CD4-positive, alpha-beta T cell treated with Interleukin-12 subunit alpha and Interleukin-12 subunit beta, for 1 hour (primary cell): ENCODE results near the gene LRRN3.
A peak's percentile ranks its signal among the peaks of the same experiment; 100 is the strongest.

ENCODE experiments used
- DNase-seq: peaks from one replicate; pipeline ENCODE4 v3.0.0-alpha.2; 2020

The LRRN3 gene

DNA sequence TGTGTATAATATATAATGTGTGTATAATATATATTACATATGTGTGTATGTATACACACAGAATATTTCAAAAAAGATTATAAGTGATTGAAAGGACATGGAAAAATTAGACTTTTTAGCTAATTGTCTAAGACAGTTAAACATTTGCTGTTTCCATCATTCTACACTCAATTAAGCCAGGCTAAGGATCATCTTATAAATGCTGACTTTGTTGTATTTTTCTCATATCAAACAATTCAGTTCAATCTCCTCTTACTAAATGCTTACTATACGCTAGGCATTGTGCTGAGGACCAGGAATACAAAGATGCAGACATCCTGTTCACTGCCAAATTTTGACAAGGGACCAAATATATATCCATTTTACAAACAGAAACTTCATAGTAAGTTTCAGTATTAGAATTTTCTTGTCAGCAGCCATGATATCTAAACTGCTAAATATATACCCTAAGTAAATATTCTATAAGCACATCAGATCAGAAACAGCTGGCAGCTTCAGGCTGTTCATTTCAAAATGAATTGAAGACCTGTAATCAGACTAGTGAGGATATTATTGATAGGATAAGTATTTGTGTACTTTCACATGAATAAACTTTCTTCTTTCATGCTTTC lies 10.3 kb upstream of the LRRN3 start:
- no peak for DNase-seq

DNA sequence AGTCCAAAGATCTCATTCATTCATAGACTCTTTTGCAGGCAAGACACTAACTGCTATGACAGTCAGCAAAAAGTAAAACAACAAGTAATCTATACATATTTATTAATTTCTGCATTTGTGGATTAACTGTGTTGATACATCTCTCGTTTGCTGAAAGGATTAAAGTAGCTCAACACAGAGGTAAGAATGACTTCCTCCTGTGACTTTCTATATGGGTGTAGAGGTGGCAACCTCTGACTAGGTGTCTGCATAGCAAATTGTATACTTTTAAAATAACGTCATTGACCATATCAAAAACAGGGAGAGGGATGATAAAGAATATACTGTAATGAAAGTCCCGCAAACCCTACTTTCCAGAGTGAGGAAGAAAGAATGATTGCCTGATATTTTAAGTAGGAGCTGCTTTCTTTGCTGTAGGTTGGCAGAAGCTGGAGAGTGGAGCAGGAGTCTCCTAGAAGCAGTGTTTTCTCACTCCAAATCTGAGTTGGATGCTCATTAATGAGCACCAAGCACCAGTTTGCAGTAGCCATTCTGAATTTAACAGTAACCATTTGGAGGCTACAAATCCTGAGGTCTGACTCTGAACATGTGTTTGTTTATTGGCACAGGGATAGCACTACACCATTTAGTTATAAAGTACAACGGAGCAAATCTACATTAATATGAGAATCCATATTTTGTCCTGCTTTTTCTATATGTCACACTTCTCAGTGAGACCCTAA lies 9.2 kb upstream of the LRRN3 start:
- no peak for DNase-seq

DNA sequence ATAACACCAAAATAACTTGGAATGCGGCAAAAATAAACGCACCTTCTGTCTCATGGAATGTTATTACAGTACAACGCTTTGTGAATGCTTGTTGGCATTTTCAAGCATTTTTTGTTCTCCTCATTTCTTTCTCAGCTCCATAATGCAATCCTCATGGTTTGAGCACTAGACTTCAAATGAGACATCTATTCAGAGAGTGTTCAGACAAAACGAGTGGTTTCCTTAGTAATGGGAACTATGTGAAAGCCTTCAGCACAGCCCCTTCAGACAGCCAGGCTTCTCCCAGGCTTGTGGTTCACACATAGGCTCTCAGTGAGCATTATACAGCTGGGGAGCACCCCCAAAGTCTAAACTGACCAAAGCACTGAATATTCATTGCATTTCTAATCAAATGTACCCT lies 8.6 kb upstream of the LRRN3 start:
- no peak for DNase-seq

DNA sequence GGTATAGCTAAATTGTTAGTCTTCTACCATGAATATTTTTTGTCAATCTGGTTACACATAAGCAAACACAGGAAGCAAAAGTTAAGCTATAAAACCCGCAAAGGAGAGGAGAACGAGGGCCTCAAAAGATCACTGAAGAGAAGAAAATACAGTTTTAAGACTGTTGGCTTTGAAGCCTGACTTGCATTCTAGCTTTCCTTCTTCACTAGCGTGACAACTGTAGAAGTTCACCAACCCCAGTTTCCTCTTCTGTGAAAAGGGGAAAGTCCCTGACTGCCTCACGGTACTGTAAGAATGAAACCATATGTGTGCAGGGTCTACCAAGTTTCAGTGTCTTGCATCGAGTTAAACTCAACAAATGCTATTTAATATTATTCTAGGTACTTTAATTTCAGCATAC lies 7.5 kb upstream of the LRRN3 start:
- peak; percentile 70 for DNase-seq

- no peak for DNase-seq
These were observed 5.6 kb upstream of the LRRN3 start for GRCh38 chr7:111085356-111085755.

DNA sequence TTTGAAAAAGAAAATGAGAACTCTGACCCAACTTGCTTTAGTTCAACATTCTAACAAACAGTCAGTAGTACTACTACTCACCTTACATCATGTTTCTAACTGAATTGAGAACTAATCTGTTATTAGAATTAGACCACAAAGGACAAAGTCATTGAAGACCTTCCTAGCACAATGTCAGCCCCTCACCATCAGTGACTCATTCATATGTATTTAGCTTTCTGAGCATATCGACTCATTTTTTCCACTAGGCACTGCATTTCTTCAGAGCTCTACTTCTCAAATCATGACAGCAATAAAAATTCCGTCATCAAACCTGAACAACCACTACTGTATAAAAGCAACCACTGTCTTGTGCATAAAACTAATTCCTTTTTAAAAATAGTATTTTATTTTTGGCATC lies 4.4 kb upstream of the LRRN3 start:
- no peak for DNase-seq

GRCh38 chr7:111088328-111088727 lies 2.6 kb upstream of the LRRN3 start:
- DNase-seq: no peak

GRCh38 chr7:111089822-111090426 lies 1.0 kb upstream of the LRRN3 start:
- DNase-seq: peak; percentile 36

DNA sequence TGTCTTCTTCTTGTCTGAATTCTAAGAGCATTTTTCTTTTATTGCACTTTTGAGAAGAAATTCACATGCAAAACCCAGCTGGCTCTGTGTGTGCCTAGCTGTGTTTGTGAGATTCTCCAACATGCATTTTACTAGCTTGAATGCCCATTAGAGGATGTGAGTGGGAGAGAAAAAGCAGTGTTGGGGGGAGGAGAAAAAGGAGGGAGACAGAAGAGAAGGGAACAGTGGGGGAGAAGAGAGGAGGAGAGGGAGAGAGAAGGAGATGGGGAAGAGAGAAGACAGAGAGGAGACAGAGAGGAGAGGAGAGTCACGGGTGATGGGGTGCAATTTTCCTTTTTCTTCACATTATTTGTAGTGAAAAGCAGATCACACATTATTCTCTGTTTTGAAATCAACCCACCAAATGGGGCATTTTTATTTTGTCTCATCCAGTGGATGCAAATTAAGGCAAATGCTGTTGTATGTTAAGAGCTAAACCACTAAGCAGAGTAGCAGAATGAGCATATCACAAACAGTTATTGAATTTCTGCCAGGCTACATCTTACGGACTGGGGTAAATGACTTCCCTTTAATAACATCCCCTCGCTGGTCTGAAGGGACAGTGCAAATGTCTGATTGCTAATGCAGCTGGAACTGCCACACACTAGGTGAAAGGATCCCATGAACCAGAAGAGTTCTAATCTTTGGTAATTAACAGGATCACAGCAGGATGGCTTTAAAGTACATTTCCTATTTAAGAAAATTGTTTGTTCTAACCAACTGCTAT lies 849 bp downstream of the LRRN3 start:
- no peak for DNase-seq

DNA sequence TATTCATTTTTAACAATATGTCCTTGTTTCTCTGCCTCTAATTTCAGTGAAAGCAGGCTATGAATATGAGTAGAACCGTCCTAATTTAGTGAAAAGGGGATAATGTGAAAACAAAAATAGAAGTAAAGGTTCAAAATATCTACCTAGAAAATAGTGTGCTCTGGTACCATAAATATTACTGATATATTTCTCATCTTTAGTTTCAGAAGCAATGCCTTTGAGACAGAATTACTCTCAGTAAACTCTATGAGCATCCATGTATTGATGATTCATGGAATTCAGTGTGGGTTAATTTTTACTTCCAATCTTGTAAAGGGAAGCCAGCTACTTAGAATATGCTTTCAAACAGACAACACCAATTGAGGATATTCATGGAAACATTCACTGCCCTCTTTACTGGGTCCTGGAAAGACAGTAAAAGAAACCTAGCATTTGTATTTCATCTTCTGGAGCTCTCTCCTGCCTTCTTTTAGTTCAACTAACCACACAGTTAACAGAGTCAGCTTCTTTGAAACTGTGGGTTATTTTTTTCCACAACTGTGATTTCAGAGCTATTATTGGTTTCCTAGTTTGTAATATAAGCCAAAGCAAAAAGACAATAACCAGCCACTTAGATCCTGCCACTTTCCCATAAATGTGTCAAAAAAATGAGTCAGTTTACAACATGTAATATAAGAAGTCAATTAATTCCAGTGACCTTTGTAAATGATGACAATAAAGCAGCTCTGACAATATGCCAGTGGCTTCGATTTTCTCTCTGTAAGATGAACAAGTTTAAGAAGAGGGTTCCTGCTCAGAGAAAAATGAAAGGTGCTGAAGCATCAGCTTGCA lies 1.7 kb downstream of the LRRN3 start:
- no peak for DNase-seq

DNA sequence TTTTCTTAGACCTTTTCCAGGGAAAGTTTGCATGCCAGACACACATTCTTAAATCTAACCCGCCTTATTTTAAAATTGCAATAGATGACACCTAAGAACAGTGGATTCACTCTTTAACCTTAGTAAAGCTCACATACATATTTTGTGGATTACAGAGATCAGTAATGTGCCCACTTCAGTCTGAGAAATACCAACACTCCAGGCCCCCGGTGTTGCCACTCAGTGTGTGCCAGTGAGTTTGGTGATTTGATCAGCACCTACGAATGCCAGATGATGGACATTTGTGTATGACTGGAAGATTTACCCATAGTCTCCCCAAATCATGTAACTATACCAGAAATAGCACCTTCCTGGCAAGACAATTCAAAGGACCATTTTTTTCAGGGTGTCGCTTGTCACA lies 2.6 kb downstream of the LRRN3 start:
- no peak for DNase-seq

- no peak for DNase-seq
These were observed 3.5 kb downstream of the LRRN3 start for GRCh38 chr7:111094419-111094818.

GRCh38 chr7:111096997-111097396 lies 6.1 kb downstream of the LRRN3 start:
- no peak for DNase-seq

DNA sequence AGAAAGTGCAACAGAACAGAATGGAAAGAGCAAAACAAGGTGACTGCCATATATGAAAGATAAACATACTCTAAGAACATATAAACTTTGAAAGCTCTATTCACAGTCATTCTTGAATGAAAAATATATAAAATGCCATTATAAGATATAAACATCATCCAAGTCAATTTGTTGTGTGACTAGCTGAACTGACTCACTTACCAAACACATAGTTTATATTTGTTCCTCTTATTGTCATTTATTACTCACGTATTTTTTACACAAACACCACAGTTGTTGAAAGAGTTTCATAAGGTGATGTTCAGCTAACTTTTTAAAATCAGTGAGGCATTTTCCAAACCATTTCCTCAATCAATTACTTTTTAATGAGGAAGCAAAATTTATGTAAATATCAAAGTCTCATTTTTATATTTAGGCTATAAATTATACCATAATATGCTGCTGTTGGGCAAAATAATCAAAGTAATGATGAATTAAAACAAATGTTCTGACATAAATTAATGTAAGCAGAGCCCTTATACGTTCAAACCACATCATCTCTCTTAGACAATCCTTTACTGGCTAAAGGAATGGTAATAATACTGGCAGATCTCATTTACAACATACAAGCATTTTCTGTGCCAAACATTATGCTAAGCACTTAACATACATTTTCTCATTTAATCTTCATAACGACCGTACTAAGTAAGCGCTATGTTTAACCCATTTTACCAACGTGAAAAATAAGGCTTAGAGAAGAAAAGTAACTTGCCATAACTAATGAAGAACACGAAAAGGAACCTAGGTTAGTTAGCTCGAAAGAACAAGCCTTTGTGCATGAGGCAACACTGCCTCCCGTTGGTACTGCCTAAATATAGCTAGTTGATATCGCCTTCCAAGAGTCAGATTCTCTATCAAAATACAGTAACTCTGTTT lies 7.3 kb downstream of the LRRN3 start:
- peak; percentile 53 for DNase-seq

GRCh38 chr7:111098926-111099250 lies 8.0 kb downstream of the LRRN3 start:
- no peak for DNase-seq

DNA sequence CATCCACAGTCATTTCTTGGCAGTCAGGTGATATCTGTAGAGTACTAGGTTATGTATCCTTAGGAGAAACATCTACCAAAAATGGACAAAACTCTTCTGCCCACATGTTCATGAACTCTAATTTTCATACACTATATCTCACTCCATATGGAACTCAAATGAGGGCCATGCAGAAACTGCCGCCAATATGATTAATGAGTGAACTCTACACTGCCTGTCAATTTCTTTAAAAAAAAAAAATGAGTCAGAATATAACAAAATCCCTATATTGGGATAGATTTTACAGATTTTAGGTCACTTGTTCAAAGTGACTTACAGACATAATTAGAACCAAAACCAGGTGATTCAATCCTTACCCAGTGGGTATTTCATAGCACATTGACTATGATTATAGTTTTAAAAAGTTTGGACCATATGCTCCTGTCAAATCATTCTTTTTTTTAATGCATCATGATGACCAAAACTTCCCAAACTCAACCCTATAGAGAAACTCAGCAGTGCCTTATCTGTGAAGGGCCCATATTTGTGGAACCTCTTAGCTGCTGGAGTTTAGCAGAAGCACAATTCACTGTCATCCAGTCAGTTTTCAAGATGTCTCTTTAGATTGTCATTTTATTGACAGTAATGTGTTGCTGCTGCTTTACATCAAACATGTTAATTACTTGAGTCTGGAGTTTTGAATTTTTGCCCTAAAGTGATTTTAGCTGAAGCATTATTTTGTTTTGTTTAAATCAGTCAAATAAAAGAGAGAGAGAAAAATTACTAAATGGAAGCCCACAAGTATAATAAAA lies 11.1 kb downstream of the LRRN3 start:
- DNase-seq: no peak

DNA sequence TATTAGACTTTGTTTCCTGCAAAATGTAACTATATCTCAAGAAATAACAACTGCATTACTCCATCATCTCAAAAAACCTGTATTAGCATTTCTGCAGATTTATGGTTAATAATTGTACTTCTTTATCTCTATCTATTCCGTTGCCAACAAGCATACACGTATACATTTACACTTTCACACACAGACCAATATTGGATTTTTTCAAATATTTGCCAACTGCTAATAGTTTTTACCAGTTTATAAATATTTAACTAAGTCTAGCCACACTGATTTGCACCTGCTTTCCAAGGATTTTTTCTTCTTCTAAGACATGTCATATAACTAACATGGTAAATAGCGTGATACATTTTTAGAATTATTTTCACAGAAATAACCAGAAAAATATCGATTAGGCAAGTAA lies 12.2 kb downstream of the LRRN3 start:
- DNase-seq: no peak

- no peak for DNase-seq
These were observed 12.8 kb downstream of the LRRN3 start for GRCh38 chr7:111103678-111104274.

- no peak for DNase-seq
These were observed 13.8 kb downstream of the LRRN3 start for GRCh38 chr7:111104710-111105109.

- DNase-seq: no peak
These were observed 14.3 kb downstream of the LRRN3 start for GRCh38 chr7:111105269-111105668.

- no peak for DNase-seq
These were observed 16.7 kb downstream of the LRRN3 start for GRCh38 chr7:111107579-111107978.
